Endothelial cell (in vitro differentiated cells): ENCODE data around the gene CFH. TPM values are rescaled to one million over a fixed set of nuclear protein-coding genes. Genes with fewer than 3 reads are reported as not detected.
A peak's percentile ranks its signal among the peaks of the same experiment; 100 is the strongest.

Source experiments
- DNase-seq: peaks from one replicate; pipeline ENCODE4 v3.0.0; 2021; ENCODE audit warnings: low spot score
- H3K27ac Mint-ChIP-seq: one replicate; pipeline ENCODE4 v1.8.0; 2021; ENCODE audit warnings: mixed read lengths, inconsistent platforms; ENCODE audit not compliant: unreplicated experiment
- H3K27me3 Mint-ChIP-seq: one replicate; pipeline ENCODE4 v1.8.0; 2021; ENCODE audit warnings: mild to moderate bottlenecking, moderate library complexity, mixed read lengths, inconsistent platforms; ENCODE audit not compliant: unreplicated experiment
- H3K36me3 Mint-ChIP-seq: one replicate; pipeline ENCODE4 v1.8.0; 2021; ENCODE audit warnings: mild to moderate bottlenecking, low read depth, mixed read lengths, inconsistent platforms; ENCODE audit not compliant: unreplicated experiment
- H3K4me1 Mint-ChIP-seq: one replicate; pipeline ENCODE4 v1.8.0; 2021; ENCODE audit warnings: mild to moderate bottlenecking, mixed read lengths, inconsistent platforms; ENCODE audit not compliant: unreplicated experiment
- H3K4me3 Mint-ChIP-seq: one replicate; pipeline ENCODE4 v1.8.0; 2021; ENCODE audit warnings: mild to moderate bottlenecking, mixed read lengths, inconsistent platforms; ENCODE audit not compliant: unreplicated experiment
- H3K9me3 Mint-ChIP-seq: one replicate; pipeline ENCODE4 v1.8.0; 2021; ENCODE audit warnings: mixed read lengths, inconsistent platforms; ENCODE audit not compliant: unreplicated experiment
- CTCF ChIP-seq: fragments of 200-600 bp; sonication (generic); IDR thresholded peaks from one replicate; pipeline ENCODE4 v1.5.0; 2021; ENCODE audit warnings: antibody characterized with exemption; ENCODE audit not compliant: unreplicated experiment
- long read RNA-seq: library from polyadenylated mRNA; unstranded; transcript quantifications from one replicate; pipeline ENCODE4 v2.0.0, GENCODE V29; 2020; ENCODE audit not compliant: unreplicated experiment
- total RNA-seq: library from RNA; stranded (reverse); fragmentation: NEBNext Ultra II Directional; extraction: Animal tissue kit (Norgen Biotek cat#: 25700); gene quantifications from one replicate; pipeline ENCODE4 v1.2.1, GENCODE V29; 2021; ENCODE audit not compliant: unreplicated experiment

The CFH gene
- 67.9 TPM for total RNA-seq
- long read RNA-seq, full-length matches to known transcripts: 16 of 25 reads
- long read RNA-seq, partial matches to known transcripts: 6 of 25 reads
- long read RNA-seq, other reads (novel, unspliced or antisense): 3 of 25 reads

- Mint-ChIP-seq H3K9me3 (no peaks in the 10 kb centered on the region), H3K4me3 (peak within 1 kb of the TSS; percentile 89), H3K27me3 (peaks cover 1% of the 10 kb centered on the region), H3K4me1 (peaks cover 11% of the 10 kb centered on the region), H3K36me3 (no peaks in the 10 kb centered on the region), H3K27ac (peak within 1 kb of the TSS; percentile 76)
- no peak for TF ChIP-seq CTCF
- DNase-seq: no peak
Observed at GRCh38 chr1:196651637-196652215, at the start of gene CFH. Gene CFH (plus strand): TSS chr1:196652043. CDS start chr1:196652118, 75 bp downstream.

GRCh38 chr1:196603651-196604050 is 48.2 kb upstream of the CFH start:
- H3K36me3 Mint-ChIP-seq: no peaks in the 10 kb centered on the region
- H3K4me1 Mint-ChIP-seq: peaks cover 4% of the 10 kb centered on the region
- H3K4me3 Mint-ChIP-seq: no peak overlapping the region
- no peaks in the 10 kb centered on the region for H3K9me3 Mint-ChIP-seq
- no peak for DNase-seq
- no peak overlapping the region for H3K27ac Mint-ChIP-seq
- H3K27me3 Mint-ChIP-seq: no peaks in the 10 kb centered on the region
- TF ChIP-seq CTCF: no peak

- Mint-ChIP-seq H3K27ac (peak overlapping the region; percentile 68), H3K9me3 (no peaks in the 10 kb centered on the region), H3K36me3 (no peaks in the 10 kb centered on the region), H3K27me3 (no peaks in the 10 kb centered on the region), H3K4me3 (peak overlapping the region; percentile 97), H3K4me1 (peaks cover 8% of the 10 kb centered on the region)
- no peak for TF ChIP-seq CTCF
- no peak for DNase-seq
Observed at GRCh38 chr1:196607981-196608380, 43.9 kb upstream of the CFH start.

- DNase-seq: peak; percentile 81
- H3K36me3 Mint-ChIP-seq: no peaks in the 10 kb centered on the region
- no peak for TF ChIP-seq CTCF
- H3K9me3 Mint-ChIP-seq: no peaks in the 10 kb centered on the region
- peak within 1 kb of the TSS; percentile 68 for H3K27ac Mint-ChIP-seq
- peaks cover 8% of the 10 kb centered on the region for H3K4me1 Mint-ChIP-seq
- H3K27me3 Mint-ChIP-seq: no peaks in the 10 kb centered on the region
- peak within 1 kb of the TSS; percentile 97 for H3K4me3 Mint-ChIP-seq
Observed at GRCh38 chr1:196608390-196609369, 43.2 kb upstream of the CFH start, which contains the start of gene KCNT2. Gene KCNT2 (minus strand): TSS chr1:196608440. CDS start chr1:196608309, 131 bp downstream.

- H3K4me1 Mint-ChIP-seq: peaks cover 8% of the 10 kb centered on the region
- DNase-seq: no peak
- peak overlapping the region; percentile 97 for H3K4me3 Mint-ChIP-seq
- no peak for TF ChIP-seq CTCF
- no peaks in the 10 kb centered on the region for H3K9me3 Mint-ChIP-seq
- H3K27me3 Mint-ChIP-seq: no peaks in the 10 kb centered on the region
- no peaks in the 10 kb centered on the region for H3K36me3 Mint-ChIP-seq
- peak overlapping the region; percentile 9 for H3K27ac Mint-ChIP-seq
Observed at GRCh38 chr1:196609370-196609737, 42.5 kb upstream of the CFH start.
